Measurements from ENCODE around the gene SLC10A2. TPM values are rescaled to one million over a fixed set of nuclear protein-coding genes. Genes with fewer than 3 reads are reported as not detected.
"Not testable (repeated sequence)": the region's sequence is repeated elsewhere in the genome, so short reads cannot be mapped to it uniquely, and the experiment has no call there.

SLC10A2 gene
- total and polyA plus RNA-seq, 2 experiments from 2014 or later: not detected

- peak in 1 of 2 donors; percentile 54 for DNase-seq (ENCODE audit: low read depth in 1 of 2, low spot score in 1 of 2)
- H3K36me3 ChIP-seq: no peaks in the 10 kb centered on the region
- H3K27me3 ChIP-seq: no peaks in the 10 kb centered on the region
- peaks cover 42% of the 10 kb centered on the region for H3K4me1 ChIP-seq (ENCODE audit: low read depth)
- no peak for TF ChIP-seq CTCF (IDR thresholded peaks at IDR 0.05; ENCODE audit: low read depth, low read length)
- H3K4me3 ChIP-seq: no peak overlapping the region
- no peaks in the 10 kb centered on the region for H3K9me3 ChIP-seq (ENCODE audit: low read depth)
- peak overlapping the region; percentile 84 for H3K27ac ChIP-seq
Measured at GRCh38 chr13:103101500-103101899, 35.3 kb upstream of the SLC10A2 start.

- no peak for DNase-seq (ENCODE audit: low read depth in 1 of 2, low spot score in 1 of 2)
- no peak overlapping the region for H3K4me3 ChIP-seq
- H3K4me1 ChIP-seq (ENCODE audit: low read depth): peaks cover 42% of the 10 kb centered on the region
- no peaks in the 10 kb centered on the region for H3K9me3 ChIP-seq (ENCODE audit: low read depth)
- no peak for TF ChIP-seq CTCF (IDR thresholded peaks at IDR 0.05; ENCODE audit: low read depth, low read length)
- H3K27me3 ChIP-seq: no peaks in the 10 kb centered on the region
- no peaks in the 10 kb centered on the region for H3K36me3 ChIP-seq
- H3K27ac ChIP-seq: no peak overlapping the region
Measured at GRCh38 chr13:103100830-103101229, 34.6 kb upstream of the SLC10A2 start.

- Histone ChIP-seq H3K27ac (no peak overlapping the region), H3K36me3 (no peaks in the 10 kb centered on the region), H3K4me3 (no peak overlapping the region), H3K27me3 (no peaks in the 10 kb centered on the region), H3K9me3 (ENCODE audit: low read depth) (no peaks in the 10 kb centered on the region), H3K4me1 (ENCODE audit: low read depth) (peaks cover 42% of the 10 kb centered on the region)
- TF ChIP-seq CTCF (IDR thresholded peaks at IDR 0.05; ENCODE audit: low read depth, low read length): no peak
- no peak for DNase-seq (ENCODE audit: low read depth in 1 of 2, low spot score in 1 of 2)
Measured at GRCh38 chr13:103099722-103100293, 33.6 kb upstream of the SLC10A2 start.

- H3K27me3 ChIP-seq: no peaks in the 10 kb centered on the region
- H3K36me3 ChIP-seq: no peaks in the 10 kb centered on the region
- DNase-seq (ENCODE audit: low read depth in 1 of 2, low spot score in 1 of 2): no peak
- H3K27ac ChIP-seq: no peak overlapping the region
- no peak overlapping the region for H3K4me3 ChIP-seq
- H3K9me3 ChIP-seq (ENCODE audit: low read depth): no peaks in the 10 kb centered on the region
- TF ChIP-seq CTCF (IDR thresholded peaks at IDR 0.05; ENCODE audit: low read depth, low read length): no peak
- peaks cover 42% of the 10 kb centered on the region for H3K4me1 ChIP-seq (ENCODE audit: low read depth)
Measured at GRCh38 chr13:103098535-103098934, 32.3 kb upstream of the SLC10A2 start.

GRCh38 chr13:103097366-103097928 is 31.2 kb upstream of the SLC10A2 start:
- no peaks in the 10 kb centered on the region for H3K27me3 ChIP-seq
- no peak for TF ChIP-seq CTCF (IDR thresholded peaks at IDR 0.05; ENCODE audit: low read depth, low read length)
- no peak overlapping the region for H3K27ac ChIP-seq
- peaks cover 37% of the 10 kb centered on the region for H3K4me1 ChIP-seq (ENCODE audit: low read depth)
- H3K4me3 ChIP-seq: no peak overlapping the region
- H3K9me3 ChIP-seq (ENCODE audit: low read depth): no peaks in the 10 kb centered on the region
- H3K36me3 ChIP-seq: no peaks in the 10 kb centered on the region
- DNase-seq (ENCODE audit: low read depth in 1 of 2, low spot score in 1 of 2): no peak

- not testable (repeated sequence) for DNase-seq (ENCODE audit: low read depth in 1 of 2, low spot score in 1 of 2); H3K27ac ChIP-seq; H3K36me3 ChIP-seq; H3K27me3 ChIP-seq; H3K9me3 ChIP-seq (ENCODE audit: low read depth); H3K4me3 ChIP-seq
- peaks cover 15% of the 10 kb centered on the region for H3K4me1 ChIP-seq (ENCODE audit: low read depth)
Measured at GRCh38 chr13:103093649-103094048, 27.4 kb upstream of the SLC10A2 start.
